GM21737 (cell line): ENCODE data around the gene NAA15.
A peak's percentile ranks its signal among the peaks of the same experiment; 100 is the strongest.
"Not testable (repeated sequence)": the region's sequence is repeated elsewhere in the genome, so short reads cannot be mapped to it uniquely, and the experiment has no call there.

Experiments used
- ATAC-seq: cut with Tn5 transposase; IDR thresholded peaks from one replicate; pipeline ENCODE4 v1.9.1; 2021; ENCODE audit warnings: mild to moderate bottlenecking, moderate library complexity; ENCODE audit not compliant: unreplicated experiment

Gene NAA15

DNA sequence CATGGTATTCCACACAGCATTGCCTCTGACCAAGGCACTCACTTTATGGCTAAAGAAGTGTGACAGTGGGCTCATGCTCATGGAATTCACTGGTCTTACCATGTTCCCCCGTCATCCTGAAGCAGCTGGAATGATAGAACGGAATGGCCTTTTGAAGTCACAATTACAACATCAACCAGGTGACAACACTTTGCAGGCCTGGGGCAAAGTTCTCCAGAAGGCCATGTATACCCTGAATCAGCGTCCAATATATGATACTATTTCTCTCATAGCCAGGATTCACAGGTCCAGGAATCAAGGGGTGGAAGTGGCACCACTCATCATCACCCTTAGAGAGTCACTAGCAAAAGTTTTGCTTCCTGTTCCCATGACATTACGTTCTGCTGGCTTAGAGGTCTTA lies 145.8 kb downstream of the NAA15 start:
- not testable (repeated sequence) for ATAC-seq

DNA sequence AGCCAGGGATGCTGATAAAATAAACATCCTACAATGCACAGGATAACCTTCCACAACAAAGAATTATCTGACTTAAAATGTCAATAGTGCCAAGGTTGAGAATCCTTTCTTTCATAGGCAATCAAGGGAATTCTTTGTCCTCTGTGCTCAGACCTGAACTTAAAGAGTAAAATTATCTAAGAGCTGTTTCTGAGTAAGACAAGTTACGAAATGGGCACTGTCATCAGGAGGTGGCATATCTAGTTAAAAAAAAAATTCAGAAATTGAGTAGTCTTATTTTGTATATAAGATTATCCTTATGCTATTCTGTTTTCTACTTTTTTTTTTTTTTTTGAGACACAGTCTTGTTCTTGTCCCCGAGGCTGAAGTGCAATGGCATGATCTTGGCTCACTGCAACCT lies 149.3 kb downstream of the NAA15 start:
- ATAC-seq: no peak

DNA sequence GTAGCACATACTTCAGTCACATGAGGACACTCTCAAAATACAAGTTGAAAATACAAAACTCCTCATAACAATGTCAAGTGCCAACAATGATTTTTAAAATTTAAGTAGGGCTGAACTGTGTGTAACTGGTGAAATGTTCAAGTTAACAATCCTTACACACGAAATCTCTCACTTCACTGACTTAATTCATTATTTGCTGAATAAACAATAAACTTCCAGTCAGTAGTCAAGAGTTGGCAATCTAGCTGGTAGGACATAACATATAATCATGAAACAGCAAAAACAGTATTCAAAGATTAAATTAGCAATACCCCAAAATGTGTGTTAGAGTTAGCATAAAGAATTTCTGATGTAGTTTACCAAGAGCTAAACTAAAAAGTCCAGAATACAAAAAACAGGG lies 150.7 kb downstream of the NAA15 start:
- no peak for ATAC-seq

DNA sequence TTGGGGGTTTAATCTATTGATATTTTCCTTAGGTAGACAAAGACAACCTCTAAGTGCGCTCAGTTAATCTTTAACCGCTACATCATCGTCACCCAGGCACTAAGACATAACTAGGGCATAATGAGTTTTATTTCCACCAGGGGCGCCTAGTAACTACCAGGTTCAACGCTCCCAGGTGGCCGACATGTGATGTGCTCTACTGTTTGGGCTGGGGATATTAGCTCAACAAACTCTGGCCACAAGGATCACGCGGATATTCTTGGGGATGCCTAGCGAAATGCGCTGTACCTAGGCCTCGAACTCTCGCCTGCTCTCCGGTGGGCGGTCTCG lies 151.7 kb downstream of the NAA15 start:
- peak; percentile 50 for ATAC-seq

DNA sequence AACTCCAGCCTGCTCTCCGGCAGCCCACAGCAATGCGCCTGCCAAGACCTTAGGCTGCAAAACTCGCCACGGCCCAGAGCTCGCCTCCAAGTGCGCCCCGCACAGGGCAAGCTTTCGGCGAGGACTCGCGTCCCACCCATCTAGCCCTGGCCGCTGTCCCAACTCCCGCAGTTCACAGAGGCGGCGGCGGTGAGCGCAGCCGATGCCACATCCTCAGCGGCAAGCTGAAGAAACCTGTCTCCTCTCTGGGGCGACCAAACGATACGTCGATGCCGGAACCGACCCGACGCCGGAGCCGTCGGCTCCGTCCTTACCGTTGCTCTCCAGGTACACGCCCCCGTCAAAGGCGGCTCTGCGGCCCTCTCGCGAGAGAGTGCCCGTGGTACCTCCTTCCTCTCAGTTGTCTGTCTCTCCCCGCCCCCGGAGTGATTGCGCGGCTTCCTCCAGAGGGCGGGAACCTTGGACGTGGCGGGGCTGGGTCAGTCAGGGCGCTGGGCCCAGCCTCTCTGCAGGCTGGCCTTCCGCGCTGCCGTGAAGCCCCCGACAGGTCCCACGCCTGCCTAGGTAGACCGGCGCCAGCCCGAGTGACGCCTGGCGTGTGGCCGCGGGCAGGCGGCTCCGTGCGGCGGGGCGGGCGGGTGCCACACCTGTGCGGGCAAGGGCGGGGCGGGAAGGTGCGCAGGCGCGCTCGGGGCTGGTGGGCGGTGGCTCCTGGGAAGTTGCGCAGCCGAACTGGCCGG lies 152.2 kb downstream of the NAA15 start:
- ATAC-seq: peak; percentile 87

DNA sequence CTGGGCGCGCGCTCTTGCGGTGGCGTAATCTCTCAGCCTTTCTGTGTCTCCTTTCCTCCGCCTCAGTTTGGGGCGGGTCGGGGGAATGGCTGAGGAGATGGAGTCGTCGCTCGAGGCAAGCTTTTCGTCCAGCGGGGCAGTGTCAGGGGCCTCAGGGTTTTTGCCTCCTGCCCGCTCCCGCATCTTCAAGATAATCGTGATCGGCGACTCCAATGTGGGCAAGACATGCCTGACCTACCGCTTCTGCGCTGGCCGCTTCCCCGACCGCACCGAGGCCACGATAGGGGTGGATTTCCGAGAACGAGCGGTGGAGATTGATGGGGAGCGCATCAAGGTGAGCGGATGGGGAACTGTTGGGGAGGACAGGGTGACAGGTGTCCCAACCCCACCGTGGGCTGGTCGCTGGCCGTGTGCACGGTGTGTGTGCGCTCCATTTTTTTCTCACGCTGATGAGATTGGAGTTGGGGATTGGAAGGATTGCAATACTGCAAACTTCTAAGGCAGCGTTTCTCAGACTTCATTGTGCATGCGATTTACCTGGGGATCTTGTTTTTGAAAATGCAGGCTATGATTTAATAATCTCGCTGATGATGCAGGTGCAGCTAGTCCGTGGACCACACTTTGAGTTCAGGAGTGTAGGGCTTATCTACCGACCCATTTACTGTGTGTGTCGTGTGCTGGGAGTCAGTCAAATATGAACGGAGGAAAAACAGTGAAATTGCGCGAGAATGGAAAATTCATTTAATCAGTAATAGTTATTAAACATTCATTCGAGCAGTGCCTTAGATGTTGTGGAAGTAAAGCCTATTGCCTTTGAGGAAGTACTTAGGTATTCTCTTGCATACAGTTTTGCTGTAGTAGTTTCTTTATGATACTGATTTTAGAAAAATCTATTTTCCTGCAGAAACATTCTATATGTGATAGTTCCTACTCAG lies 153.1 kb downstream of the NAA15 start, which contains the start of gene RAB33B:
Gene RAB33B, plus strand, starts transcription at position 11 of the 935 bp plus-strand sequence. Its CDS starts 75 bp downstream, at position 86.
- peak; percentile 1 for ATAC-seq

DNA sequence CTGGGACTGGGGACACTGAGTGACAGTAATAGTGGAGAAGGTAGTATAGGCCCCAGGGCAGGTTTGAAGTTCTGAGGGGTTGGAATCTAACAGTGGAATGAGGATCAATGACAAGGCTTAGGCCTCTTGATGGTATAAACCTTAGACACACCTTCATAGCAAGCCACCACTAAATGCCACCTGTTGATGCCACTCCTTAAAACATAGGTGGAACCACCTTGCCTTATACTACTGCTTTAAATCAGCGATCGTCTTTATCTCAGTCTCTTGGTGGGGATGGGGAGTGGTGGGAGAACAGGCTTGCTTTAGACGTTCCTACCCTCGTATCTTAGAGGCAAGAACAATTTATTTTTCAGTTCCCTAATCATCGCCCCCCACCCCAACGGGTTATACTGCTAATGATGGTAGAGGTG lies 153.8 kb downstream of the NAA15 start:
- no peak for ATAC-seq

DNA sequence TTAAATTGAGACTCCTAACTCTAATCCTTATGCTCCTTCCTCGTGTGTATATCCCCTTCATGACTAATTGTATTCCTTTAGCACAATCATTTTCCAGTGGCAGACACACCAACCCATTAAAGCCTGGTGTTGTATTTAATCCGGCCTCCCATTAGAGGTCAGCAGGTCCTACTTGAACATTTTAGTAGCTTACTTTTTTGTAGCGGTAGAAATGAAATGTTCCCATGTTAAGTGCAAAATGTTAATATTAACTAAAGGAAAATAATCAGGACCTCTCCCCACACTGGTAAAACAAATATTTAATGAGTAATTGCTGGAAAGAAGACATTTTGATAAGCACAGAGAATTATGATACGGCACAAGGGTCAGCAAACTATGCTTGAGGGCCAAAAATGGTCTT lies 156.0 kb downstream of the NAA15 start:
- no peak for ATAC-seq

DNA sequence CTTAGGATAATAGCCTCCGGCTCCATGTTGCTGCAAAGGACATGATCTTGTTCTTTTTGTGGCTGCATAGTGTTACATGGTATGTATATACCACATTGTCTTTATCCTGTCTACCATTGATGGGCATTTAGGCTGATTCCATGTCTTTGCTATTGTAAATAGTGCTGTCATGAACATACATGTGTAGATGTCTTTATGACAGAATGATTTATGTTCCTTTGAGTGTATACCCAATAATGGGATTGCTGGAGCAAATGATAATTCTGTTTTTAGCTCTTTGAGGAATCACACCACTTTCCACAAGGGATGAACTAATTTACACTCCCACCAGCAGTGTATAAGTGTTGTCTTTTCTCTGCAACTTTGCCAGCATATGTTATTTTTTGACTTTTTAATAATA lies 157.2 kb downstream of the NAA15 start:
- ATAC-seq: no peak

DNA sequence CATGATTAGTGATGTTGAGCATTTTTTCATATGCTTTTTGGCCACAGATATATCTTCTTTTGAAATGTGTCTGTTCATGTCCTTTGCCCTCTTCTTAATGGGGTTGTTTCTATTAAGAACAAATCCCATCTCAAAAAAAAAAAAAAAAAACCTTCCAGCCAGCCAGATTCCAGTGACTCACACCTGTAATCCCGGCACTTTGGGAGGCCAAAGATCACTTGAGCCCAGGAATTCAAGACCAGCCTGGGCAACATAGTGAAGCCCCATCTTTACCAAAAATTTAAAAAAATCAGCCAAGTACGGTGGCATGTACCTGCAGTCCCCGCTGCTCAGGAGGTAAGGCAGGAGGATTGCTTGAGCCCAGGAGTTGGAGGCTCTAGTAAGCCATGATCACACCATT lies 157.7 kb downstream of the NAA15 start:
- ATAC-seq: no peak

DNA sequence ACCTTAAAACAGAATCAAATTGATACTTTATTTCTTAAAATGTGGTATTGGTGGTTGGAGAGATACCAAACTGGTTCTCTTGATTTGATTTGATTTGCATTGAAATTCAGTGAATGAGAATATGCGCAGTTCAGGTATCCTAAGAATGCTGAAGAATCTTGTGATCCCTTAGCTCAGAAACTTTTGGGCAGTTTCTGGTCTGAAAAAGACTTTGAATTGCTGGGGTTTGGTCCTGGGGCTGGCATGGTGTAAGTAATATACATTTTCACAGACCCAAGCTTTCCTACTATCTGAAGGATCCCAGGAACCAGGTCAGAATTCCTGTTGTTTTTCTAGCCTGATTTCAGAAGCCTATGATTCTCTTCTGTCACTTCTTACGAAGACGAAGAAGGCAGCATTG lies 159.3 kb downstream of the NAA15 start:
- no peak for ATAC-seq

DNA sequence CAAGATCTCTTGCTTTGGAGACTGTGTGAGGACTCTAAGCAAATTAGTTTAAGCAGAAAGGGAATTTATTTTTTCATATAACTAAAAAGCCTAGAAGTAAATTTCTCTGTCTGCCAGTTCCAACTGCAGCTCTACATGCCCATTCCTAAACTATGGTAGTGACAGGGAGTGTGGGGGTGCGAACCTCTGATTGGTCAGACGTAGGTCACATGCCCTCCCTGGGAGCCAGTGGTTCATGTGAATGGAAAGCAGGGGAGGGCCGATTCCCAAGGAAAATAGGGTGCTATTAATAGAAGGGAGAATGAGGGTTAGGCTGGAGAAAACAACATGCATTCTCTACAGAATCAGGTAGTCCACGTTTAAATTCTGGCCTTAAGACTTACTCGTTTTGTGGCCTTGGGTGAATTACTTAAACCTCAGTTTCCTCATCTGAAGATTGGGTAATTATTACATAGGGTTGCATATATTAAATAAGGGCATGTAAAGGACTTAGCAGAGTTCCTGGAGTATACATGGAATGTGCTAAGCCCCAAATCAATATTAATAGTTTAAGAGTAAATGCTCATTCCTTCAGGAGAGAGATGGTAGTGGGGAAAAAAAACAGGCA lies 159.8 kb downstream of the NAA15 start:
- ATAC-seq: no peak

DNA sequence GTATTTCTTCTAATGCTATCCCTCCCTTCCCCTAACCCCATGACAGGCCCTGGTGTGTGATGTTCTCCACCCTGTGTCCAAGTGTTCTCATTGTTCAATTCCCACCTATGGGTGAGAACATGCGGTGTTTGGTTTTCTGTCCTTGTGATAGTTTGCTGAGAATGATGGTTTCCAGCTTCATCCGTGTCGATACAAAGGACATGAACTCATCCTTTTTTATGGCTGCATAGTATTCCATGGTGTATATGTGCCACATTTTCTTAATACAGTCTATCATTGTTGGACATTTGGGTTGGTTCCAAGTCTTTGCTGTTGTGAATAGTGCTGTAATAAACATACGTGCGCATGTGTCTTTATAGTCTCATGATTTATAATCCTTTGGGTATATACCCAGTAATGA lies 163.2 kb downstream of the NAA15 start:
- not testable (repeated sequence) for ATAC-seq

DNA sequence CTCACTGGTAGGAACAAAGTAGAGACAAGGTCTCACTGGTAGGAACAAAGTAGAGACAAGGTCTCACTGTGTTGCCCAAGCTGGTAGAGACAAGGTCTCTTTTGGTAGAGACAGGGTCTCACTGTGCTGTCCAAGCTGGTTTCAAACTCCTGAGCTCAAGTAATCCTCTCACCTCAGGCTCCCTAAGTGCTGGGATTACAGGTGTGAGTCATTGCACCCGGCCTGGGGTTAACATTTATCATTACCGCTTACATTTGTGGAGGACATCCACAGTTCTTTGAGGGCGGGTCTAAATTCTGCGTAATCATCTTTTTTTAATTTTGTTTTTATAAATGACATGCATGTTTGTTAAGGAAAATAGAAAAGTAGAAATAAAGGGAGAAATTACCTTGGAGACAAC lies 164.6 kb downstream of the NAA15 start:
- no peak for ATAC-seq

DNA sequence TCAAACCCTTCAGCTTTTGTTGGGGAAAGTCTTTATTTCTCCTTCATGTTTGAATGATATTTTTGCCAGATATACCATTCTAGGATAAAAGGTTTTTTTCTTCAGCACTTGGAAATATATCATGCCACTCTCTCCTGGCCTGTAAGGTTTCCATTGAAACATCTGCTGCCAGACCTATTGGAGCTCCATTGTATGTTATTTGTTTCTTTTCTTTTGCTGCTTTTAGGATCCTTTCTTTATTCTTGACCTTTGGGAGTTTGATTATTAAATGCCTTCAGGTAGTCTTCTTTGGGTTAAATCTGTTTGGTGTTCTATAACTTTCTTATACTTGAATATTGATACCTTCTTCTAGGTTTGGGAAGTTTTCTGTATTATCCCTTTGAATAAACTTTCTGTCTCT lies 167.5 kb downstream of the NAA15 start:
- not testable (repeated sequence) for ATAC-seq

DNA sequence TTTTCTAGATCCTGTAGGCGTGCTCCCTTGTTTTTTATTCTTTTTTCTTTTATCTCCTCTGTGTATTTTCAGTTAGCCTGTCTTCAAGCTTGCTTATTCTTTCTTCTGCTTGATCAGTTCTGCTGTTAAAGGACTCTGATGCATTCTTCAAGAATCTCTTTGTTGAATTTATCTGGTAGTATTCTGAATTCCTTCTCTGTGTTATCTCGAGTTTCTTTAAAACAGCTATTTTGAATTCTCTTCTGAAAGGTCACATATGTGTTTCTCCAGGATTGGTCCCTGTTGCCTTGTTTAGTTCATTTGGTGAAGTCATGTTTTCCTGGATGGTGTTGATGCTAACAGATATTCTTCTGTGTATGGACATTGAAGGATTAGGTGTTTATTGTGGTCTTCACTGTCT lies 167.9 kb downstream of the NAA15 start:
- no peak for ATAC-seq
